ENCODE measurements around the gene GALM. TPM values are rescaled to one million over a fixed set of nuclear protein-coding genes. Genes with fewer than 3 reads are reported as not detected.
"Not testable (repeated sequence)": the region's sequence is repeated elsewhere in the genome, so short reads cannot be mapped to it uniquely, and the experiment has no call there.

GALM gene
- total RNA-seq, 2 experiments from 2014 or later = 39.7 to 41.1 TPM

DNA sequence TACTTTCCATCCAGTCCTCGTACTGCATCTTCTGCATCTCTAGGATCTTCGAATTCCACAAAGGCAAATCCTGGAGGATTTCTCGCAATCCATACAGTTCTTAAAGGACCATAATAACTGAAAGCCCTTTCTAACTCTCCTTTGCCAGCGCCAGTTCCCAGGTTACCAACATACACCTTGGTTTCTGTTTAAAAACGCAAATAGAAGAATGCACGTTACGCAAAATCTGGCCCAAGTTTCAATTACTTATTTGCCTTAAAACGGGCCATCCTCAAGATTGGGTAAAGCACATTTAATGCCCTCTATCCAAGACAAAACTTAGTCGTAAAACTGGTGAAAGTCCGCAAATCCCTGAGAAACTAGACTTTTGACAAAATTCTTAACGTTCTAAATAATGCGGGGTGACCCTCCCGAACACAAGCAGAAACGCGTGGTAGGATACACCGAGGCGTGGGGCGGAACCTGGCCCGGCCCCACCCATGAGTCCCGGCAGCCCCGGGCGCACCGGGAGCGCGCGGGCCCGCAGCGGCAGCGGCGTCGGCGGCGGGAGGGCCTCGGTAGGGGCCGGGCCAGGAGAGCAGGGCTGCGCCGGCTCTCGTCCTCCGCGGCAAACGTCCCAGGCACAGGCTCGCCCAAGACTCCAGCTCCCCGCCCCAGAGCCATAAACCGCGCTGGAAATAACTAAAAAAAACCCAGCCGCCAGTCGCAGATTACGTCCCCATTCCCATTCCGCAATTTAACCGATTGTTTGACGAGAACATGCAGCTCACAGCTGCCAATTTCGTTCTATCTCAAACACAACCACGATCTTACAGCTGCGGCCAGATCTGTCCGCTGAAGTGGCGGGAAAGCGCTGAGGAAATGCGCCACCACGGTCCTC is 84.3 kb downstream of the GALM start:
- Mint-ChIP-seq H3K36me3 (ENCODE audit: low read depth) (peaks cover 55% of the 10 kb centered on the region), H3K4me1 (peaks cover 60% of the 10 kb centered on the region)

DNA sequence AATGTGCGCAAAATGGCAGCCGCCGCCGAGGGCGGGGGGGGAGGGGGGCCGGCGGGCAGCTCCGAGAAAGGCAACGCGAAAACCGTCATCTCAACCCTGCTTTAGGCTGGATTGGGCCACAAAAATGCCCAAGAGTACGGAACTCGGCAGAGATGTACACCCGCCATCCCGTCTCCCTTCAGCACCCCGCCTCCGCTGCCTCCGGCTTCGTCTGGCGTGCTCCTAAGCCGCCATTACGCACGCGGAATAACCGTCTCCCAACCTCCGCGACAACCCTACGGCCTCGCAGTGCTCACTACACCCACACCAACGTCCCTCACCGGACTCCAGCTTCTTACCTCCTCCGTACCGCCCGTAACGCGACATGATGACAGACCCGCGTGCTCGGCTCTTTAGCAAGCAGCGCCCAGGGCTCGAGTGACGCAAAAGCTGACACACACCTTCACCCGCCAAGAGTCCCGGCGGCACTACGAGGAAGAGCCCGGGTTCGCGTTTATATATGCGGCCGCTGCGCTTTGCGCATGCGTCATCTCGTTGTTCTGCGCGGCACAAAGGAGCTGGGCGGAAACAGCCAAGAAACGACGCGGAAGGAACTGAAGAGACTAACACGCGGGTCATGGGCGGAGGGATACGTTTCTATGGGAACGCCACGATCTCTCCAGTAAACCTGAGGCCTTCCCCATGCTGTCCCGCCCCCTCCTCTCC is 85.1 kb downstream of the GALM start, which contains the start of gene SRSF7:
Gene SRSF7 (minus strand): TSS at position 471 of the 705 bp plus-strand sequence. CDS start 105 bp downstream, at position 366.
- DNase-seq = peak; percentile 97
- Mint-ChIP-seq H3K27ac (peak within 1 kb of the TSS; percentile 99), H3K27me3 (no peaks in the 10 kb centered on the region), H3K9me3 (no peaks in the 10 kb centered on the region), H3K4me3 (peak within 1 kb of the TSS; percentile 91), H3K4me1 (peaks cover 53% of the 10 kb centered on the region), H3K36me3 (ENCODE audit: low read depth) (peaks cover 47% of the 10 kb centered on the region)
- ChIA-PET CTCF (interaction anchor here (0.6 to 1.8 kb wide), 11 partner anchors 9 to 186 kb away, joined by 3 to 7 read pairs (median 4); no protein-coding TSS in a partner anchor), POLR2A (interaction anchor here (0.5 to 1.5 kb wide), 21 partner anchors 8 to 475 kb away, joined by 3 to 16 read pairs (median 5); partner anchors contain the start of genes DHX57, GALM, HNRNPLL and MORN2)

More for the DNA sequence above, 84.3 kb downstream of the GALM start:
- no peaks in the 10 kb centered on the region for H3K9me3 Mint-ChIP-seq
- H3K4me3 Mint-ChIP-seq = peak overlapping the region; percentile 91
- no peaks in the 10 kb centered on the region for H3K27me3 Mint-ChIP-seq
- CTCF ChIA-PET = interaction anchor here (0.7 to 1.4 kb wide), 4 partner anchors 68 to 214 kb away, joined by 3 to 5 read pairs (median 4); no protein-coding TSS in a partner anchor
- peak; percentile 52 for DNase-seq
- POLR2A ChIA-PET = interaction anchor here (1.1 to 1.5 kb wide), 2 partner anchors 126 to 148 kb away, joined by 3 to 16 read pairs; partner anchors contain the start of genes DHX57, HNRNPLL and MORN2
- peak overlapping the region; percentile 99 for H3K27ac Mint-ChIP-seq

DNA sequence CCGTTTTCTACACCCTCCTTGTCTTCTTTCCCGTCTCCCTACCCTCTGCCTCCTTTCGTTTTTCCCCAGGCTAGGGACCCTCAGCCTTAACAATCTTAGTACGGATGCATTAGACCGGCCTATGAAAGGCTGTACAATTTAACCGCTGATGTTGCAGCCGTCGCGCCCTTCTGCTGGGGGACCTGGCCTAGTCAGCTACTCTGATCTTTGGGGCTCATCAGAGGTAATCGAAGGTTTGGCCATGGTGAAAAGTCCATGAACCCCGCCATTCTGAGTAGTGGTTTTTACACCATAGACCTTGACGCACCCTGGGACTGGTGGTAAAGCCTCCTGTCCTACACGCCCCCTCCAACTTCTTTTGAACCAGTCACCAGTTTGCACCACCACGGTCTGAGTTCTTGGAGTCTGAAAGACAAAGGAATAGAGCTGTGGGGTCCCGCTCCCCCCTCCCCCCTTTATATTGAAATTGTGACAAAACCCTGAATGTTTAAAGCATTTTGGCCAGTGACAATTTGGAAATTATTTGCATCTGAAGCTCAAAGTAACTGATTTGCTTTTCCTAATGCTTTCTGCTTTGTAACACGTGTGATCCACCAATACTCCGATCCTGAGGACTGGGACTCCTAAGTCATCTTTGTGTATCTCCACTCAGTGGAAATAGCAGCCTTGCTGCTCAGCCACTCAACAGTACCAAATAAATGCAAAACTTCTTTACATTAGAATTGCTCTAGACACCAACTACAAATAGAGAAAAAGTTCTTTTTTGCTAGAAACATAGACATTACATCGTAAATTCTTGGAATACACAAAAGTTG is 85.9 kb downstream of the GALM start:
- no peaks in the 10 kb centered on the region for H3K27me3 Mint-ChIP-seq
- no peaks in the 10 kb centered on the region for H3K9me3 Mint-ChIP-seq
- peaks cover 40% of the 10 kb centered on the region for H3K36me3 Mint-ChIP-seq (ENCODE audit: low read depth)
- peaks cover 46% of the 10 kb centered on the region for H3K4me1 Mint-ChIP-seq
- ChIA-PET POLR2A (interaction anchor here (0.5 to 1.5 kb wide), 21 partner anchors 9 to 474 kb away, joined by 3 to 16 read pairs (median 5); partner anchors contain the start of genes DHX57, GALM, HNRNPLL and MORN2), CTCF (interaction anchor here (0.6 to 1.8 kb wide), 10 partner anchors 9 to 187 kb away, joined by 3 to 7 read pairs (median 4); no protein-coding TSS in a partner anchor)
- peak overlapping the region; percentile 99 for H3K27ac Mint-ChIP-seq
- peak overlapping the region; percentile 91 for H3K4me3 Mint-ChIP-seq
- no peak for DNase-seq

DNA sequence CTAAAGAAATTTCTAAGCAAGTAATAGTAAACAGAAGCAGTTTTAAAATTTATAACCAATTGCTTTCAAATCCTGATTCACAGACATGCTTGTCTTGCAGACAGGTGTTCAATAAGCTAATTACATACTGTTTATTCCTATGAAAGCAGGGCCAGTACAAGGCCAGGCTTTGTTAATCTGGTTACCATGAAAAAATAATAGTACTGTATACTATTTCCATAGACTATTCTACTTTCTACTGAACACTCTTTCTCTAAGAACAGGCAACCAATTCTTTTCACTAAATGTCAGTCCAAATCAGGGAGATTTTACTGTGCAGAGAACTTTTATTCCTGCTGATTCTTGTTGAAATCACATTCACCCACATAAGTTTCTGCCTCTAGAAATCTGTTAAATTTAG is 88.1 kb downstream of the GALM start:
- Mint-ChIP-seq H3K4me1 (peaks cover 23% of the 10 kb centered on the region), H3K36me3 (ENCODE audit: low read depth) (peaks cover 17% of the 10 kb centered on the region), H3K27ac (peak overlapping the region; percentile 82), H3K27me3 (no peaks in the 10 kb centered on the region), H3K4me3 (peak overlapping the region; percentile 70), H3K9me3 (no peaks in the 10 kb centered on the region)
- POLR2A ChIA-PET = no interaction called here
- CTCF ChIA-PET = interaction anchor here (0.6 to 0.9 kb wide), 3 partner anchors 11 to 1218 kb away, joined by 3 to 4 read pairs (median 3); no protein-coding TSS in a partner anchor
- no peak for DNase-seq

DNA sequence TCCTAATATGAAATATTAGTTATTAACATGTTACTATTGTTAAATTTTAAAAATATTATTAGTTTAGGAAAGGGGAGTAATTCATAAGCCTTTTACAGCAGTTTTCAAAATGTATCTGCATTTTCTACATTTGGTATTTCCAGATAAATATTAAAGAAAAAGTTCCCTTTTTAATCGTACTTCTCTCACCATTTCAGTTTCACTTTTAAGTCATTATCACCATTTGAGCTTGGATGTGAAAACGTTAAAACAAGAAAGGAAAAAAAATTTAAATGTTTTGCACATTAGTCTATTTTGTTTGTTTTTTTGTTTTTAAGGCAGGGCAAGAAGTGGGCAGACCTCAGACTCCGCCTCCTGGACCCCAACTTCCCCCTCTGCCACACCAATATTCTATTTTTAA is 88.6 kb downstream of the GALM start:
- Mint-ChIP-seq H3K4me3 (peak overlapping the region; percentile 62), H3K36me3 (ENCODE audit: low read depth) (peaks cover 14% of the 10 kb centered on the region), H3K9me3 (no peaks in the 10 kb centered on the region), H3K27me3 (no peaks in the 10 kb centered on the region), H3K4me1 (peaks cover 20% of the 10 kb centered on the region), H3K27ac (peak overlapping the region; percentile 71)
- ChIA-PET CTCF (interaction anchor here (0.8 to 0.9 kb wide), 2 partner anchors 10 to 178 kb away, joined by 3 to 4 read pairs; no protein-coding TSS in a partner anchor), POLR2A (no interaction called here)
- no peak for DNase-seq

DNA sequence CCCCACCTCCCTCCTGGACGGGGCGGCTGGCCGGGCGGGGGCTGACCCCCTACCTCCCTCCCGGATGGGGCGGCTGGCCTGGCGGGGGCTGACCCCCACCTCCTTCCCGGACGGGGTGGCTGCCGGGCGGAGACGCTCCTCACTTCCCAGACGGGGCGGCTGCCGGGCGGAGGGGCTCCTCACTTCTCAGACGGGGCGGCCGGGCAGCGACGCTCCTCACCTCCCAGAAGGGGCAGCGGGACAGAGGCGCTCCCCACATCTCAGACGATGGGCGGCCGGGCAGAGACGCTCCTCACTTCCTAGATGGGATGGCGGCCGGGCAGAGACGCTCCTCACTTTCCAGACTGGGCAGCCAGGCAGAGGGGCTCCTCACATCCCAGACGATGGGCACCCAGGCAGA is 90.0 kb downstream of the GALM start:
- peaks cover 15% of the 10 kb centered on the region for H3K4me1 Mint-ChIP-seq
- H3K9me3 Mint-ChIP-seq; H3K4me3 Mint-ChIP-seq; DNase-seq; H3K27me3 Mint-ChIP-seq; H3K36me3 Mint-ChIP-seq (ENCODE audit: low read depth); H3K27ac Mint-ChIP-seq; CTCF ChIA-PET; POLR2A ChIA-PET: not testable (repeated sequence)

DNA sequence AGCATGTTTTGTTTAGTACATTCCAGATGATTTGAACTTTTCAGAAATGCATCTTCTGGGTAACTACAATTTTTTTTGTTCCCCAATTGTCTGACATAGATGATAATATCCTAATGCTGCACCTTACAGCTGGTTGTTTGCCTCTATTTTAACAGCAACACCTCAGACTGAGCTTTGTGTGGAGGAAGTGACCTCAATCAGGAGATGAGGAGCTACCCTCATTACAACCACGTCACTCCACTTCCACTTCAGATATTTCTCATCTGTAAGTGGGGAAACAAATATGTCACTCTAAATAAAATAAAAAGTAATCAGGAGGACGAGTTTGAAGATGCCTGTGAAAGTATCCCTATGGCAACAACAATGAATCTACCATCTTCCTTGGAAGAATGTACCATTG is 97.3 kb downstream of the GALM start:
- POLR2A ChIA-PET = interaction anchor here (1.8 kb wide), 1 partner anchor 12 kb away, joined by 10 read pairs; the partner anchor contains the start of gene SRSF7
- DNase-seq = peak; percentile 17
- Mint-ChIP-seq H3K4me3 (no peak overlapping the region), H3K27ac (no peak overlapping the region), H3K4me1 (peaks cover 9% of the 10 kb centered on the region), H3K36me3 (ENCODE audit: low read depth) (no peaks in the 10 kb centered on the region), H3K9me3 (no peaks in the 10 kb centered on the region), H3K27me3 (no peaks in the 10 kb centered on the region)
- CTCF ChIA-PET = interaction anchor here (1.2 to 2.0 kb wide), 3 partner anchors 12 to 181 kb away, joined by 3 to 6 read pairs (median 3); no protein-coding TSS in a partner anchor

DNA sequence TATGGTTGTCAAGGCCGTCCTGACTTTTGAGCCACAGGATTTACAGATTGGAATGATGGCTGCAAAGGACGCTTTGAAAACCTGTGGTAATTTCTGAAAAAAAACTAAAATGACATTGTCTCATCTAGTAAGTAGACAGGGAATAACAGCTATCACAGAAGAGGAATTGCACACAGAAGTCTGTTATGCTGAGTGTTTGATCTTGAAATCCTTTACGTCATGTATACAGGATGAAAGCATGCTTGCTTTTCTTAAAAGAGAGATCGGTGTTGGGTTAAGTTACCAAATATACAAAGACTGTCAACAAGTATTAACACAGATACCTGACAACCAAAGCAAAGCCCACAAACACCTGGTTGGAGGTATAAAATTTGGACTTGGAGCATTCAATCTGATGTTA is 97.8 kb downstream of the GALM start:
- no peaks in the 10 kb centered on the region for H3K36me3 Mint-ChIP-seq (ENCODE audit: low read depth)
- H3K9me3 Mint-ChIP-seq = no peaks in the 10 kb centered on the region
- ChIA-PET CTCF (interaction anchor here (2.0 kb wide), 1 partner anchor 12 kb away, joined by 6 read pairs; no protein-coding TSS in a partner anchor), POLR2A (interaction anchor here (0.6 to 1.8 kb wide), 2 partner anchors 12 to 40 kb away, joined by 4 to 10 read pairs; partner anchors contain the start of gene SRSF7)
- H3K27me3 Mint-ChIP-seq = no peaks in the 10 kb centered on the region
- DNase-seq = no peak
- no peak overlapping the region for H3K27ac Mint-ChIP-seq
- H3K4me3 Mint-ChIP-seq = no peak overlapping the region
- peaks cover 9% of the 10 kb centered on the region for H3K4me1 Mint-ChIP-seq

DNA sequence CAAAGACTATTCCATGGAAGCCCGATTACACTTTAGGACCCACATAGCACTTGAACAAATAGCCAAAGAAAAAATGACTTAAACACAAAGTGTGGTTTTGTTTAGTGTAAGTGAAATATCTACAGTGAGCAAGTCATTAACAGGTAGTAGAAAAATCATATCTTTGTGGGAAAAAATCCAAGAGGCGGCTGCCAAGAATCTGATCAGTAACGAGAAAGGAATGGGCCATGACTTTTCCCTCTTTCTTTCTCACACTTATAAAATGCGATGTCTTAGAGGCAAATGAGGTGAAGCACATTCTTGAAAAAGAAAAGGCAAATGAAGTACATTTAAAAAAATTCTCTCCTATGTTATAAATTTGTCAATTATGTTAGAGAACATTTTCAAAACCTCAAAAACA is 99.2 kb downstream of the GALM start:
- ChIA-PET POLR2A (no interaction called here), CTCF (interaction anchor here (0.8 kb wide), 1 partner anchor 11 kb away, joined by 3 read pairs; no protein-coding TSS in a partner anchor)
- Mint-ChIP-seq H3K9me3 (no peaks in the 10 kb centered on the region), H3K4me1 (peaks cover 9% of the 10 kb centered on the region), H3K27ac (no peak overlapping the region), H3K27me3 (no peaks in the 10 kb centered on the region), H3K4me3 (no peak overlapping the region), H3K36me3 (ENCODE audit: low read depth) (no peaks in the 10 kb centered on the region)
- no peak for DNase-seq

DNA sequence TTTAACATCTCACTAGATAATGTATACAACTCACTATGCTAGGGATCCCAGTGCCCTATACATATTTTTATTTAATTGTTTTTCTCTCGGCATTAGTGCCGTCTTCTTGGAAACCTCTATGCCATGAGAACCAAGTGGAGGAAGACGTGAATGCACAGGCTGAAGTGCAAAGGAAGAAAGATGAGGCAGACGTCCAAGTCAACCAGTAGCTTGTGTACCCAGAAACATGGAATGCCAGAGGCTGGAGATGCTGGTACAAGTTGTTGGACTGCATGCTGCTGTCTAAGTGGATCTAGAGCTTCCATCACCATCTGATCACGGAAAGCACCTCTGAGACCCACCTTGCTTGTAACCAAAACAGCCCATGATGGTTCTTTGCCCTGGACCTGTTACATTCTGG is 99.6 kb downstream of the GALM start:
- H3K27ac Mint-ChIP-seq = no peak overlapping the region
- no peak for DNase-seq
- peaks cover 9% of the 10 kb centered on the region for H3K4me1 Mint-ChIP-seq
- H3K9me3 Mint-ChIP-seq = no peaks in the 10 kb centered on the region
- ChIA-PET CTCF (no interaction called here), POLR2A (no interaction called here)
- H3K36me3 Mint-ChIP-seq (ENCODE audit: low read depth) = no peaks in the 10 kb centered on the region
- no peaks in the 10 kb centered on the region for H3K27me3 Mint-ChIP-seq
- H3K4me3 Mint-ChIP-seq = no peak overlapping the region

DNA sequence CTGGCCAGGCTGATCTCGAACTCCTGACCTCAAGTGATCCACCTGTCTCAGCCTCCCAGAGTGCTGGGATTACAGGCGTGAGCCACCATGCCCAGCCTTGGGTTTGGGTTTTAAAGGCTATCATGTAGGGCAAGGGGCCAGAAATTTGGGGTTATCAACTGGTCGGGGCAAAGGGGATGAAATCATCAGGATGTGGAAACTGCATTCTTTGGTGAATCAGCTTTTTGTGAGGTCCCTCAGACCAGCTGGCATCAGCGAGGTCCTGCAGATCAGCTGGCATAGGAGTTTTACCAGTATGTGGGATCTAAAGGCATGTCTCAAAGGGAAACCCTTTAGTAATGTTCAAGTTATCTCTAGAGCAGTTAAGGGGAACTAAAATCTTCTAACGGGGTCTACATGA is 105.7 kb downstream of the GALM start:
- Mint-ChIP-seq H3K9me3 (no peaks in the 10 kb centered on the region), H3K27ac (no peak overlapping the region), H3K27me3 (peaks cover 15% of the 10 kb centered on the region), H3K4me1 (peaks cover 3% of the 10 kb centered on the region), H3K4me3 (no peak overlapping the region), H3K36me3 (ENCODE audit: low read depth) (no peaks in the 10 kb centered on the region)
- DNase-seq = no peak
- ChIA-PET CTCF (interaction anchor here (0.6 to 0.7 kb wide), 2 partner anchors 11 to 224 kb away, joined by 3 to 4 read pairs; no protein-coding TSS in a partner anchor), POLR2A (no interaction called here)
